IMR-90 (cell line): Measurements from ENCODE around the gene DGLUCY. TPM values are rescaled to one million over a fixed set of nuclear protein-coding genes. Genes with fewer than 3 reads are reported as not detected.

Experiments
- ATAC-seq: fragments of 200-7000 bp; cut with Tn5 transposase; 2 replicates; pipeline ENCODE4 v1.9.1; 2020; ENCODE audit warnings: low read depth, mild to moderate bottlenecking, moderate library complexity
- BruUV-seq: library from RNA; stranded (reverse); fragments of 400-500 nt; replicated peaks from 2 replicates; lab custom pipeline; 2021; lab: Mats Ljungman, UMichigan
- CTCF ChIA-PET: fragments of 300-600 bp; formaldehyde crosslinking; extraction: SDS; loops from one replicate; lab custom pipeline; 2021; ENCODE audit warnings: antibody characterized with exemption; lab: Yijun Ruan, JAX
- POLR2A ChIA-PET: fragments of 300-600 bp; sonication (Branson Sonifier 250); formaldehyde crosslinking; loops from one replicate; lab custom pipeline; 2022; ENCODE audit warnings: antibody characterized with exemption; ENCODE audit not compliant: unreplicated experiment; lab: Charles Lee
- DNase-seq: peaks from one replicate; pipeline ENCODE4 v3.0.0; 2013
- H2AFZ ChIP-seq: replicated peaks from 2 replicates; pipeline ENCODE3; 2013; ENCODE audit warnings: low read length, mild to moderate bottlenecking; ENCODE audit not compliant: poor library complexity
- H2AK5ac ChIP-seq: 2 replicates; pipeline ENCODE4 v1.6.1; 2013; ENCODE audit warnings: low read depth, low read length, inconsistent platforms
- H2AK9ac ChIP-seq: replicated peaks from 2 replicates; pipeline ENCODE3; 2013; ENCODE audit warnings: mild to moderate bottlenecking, low read depth, low read length, moderate library complexity; ENCODE audit not compliant: poor library complexity
- H2BK120ac ChIP-seq: 2 replicates; pipeline ENCODE4 v1.6.1; 2013; ENCODE audit warnings: low read depth, low read length, inconsistent platforms
- H2BK15ac ChIP-seq: 3 replicates; pipeline ENCODE4 v1.6.1; 2013; ENCODE audit warnings: low read depth, low read length, inconsistent platforms
- H2BK20ac ChIP-seq: 2 replicates; pipeline ENCODE4 v1.6.1; 2013; ENCODE audit warnings: low read depth, mild to moderate bottlenecking, inconsistent platforms, low read length, moderate library complexity
- H2BK5ac ChIP-seq: 2 replicates; pipeline ENCODE4 v1.6.1; 2013; ENCODE audit warnings: mild to moderate bottlenecking, low read depth, low read length, inconsistent platforms; ENCODE audit not compliant: poor library complexity, severe bottlenecking
- H3K14ac ChIP-seq: replicated peaks from 2 replicates; pipeline ENCODE4 v1.6.1; 2013; ENCODE audit warnings: low read depth, low read length, inconsistent platforms
- H3K18ac ChIP-seq: 2 replicates; pipeline ENCODE4 v1.6.1; 2013; ENCODE audit warnings: low read depth, low read length, control low read depth
- H3K23ac ChIP-seq: 2 replicates; pipeline ENCODE4 v1.6.1; 2013; ENCODE audit warnings: low read depth, low read length, inconsistent platforms
- H3K27ac ChIP-seq: 2 replicates; pipeline ENCODE4 v1.5.1; 2013; ENCODE audit warnings: mild to moderate bottlenecking, control low read depth, low read length; ENCODE audit not compliant: insufficient read depth
- H3K27me3 ChIP-seq: 2 replicates; pipeline ENCODE4 v1.6.1; 2013; ENCODE audit warnings: low read length; ENCODE audit not compliant: control insufficient read depth, insufficient read depth
- H3K36me3 ChIP-seq: 2 replicates; pipeline ENCODE4 v1.6.1; 2013; ENCODE audit warnings: low read length, mixed read lengths; ENCODE audit not compliant: control insufficient read depth, insufficient read depth
- H3K4ac ChIP-seq: 2 replicates; pipeline ENCODE4 v1.6.1; 2013; ENCODE audit warnings: low read depth, low read length, inconsistent platforms
- H3K4me1 ChIP-seq: 2 replicates; pipeline ENCODE4 v1.6.1; 2013; ENCODE audit warnings: low read length, mixed read lengths; ENCODE audit not compliant: control insufficient read depth, insufficient read depth
- H3K4me2 ChIP-seq: 2 replicates; pipeline ENCODE4 v1.6.1; 2013; ENCODE audit warnings: low read depth, mild to moderate bottlenecking, control low read depth, low read length, moderate library complexity
- H3K4me3 ChIP-seq: 2 replicates; pipeline ENCODE4 v1.5.1; 2013; ENCODE audit warnings: low read depth, mild to moderate bottlenecking, control low read depth, low read length, moderate library complexity; ENCODE audit not compliant: insufficient read depth
- H3K56ac ChIP-seq: 2 replicates; pipeline ENCODE4 v1.6.1; 2013; ENCODE audit warnings: low read length, inconsistent platforms; ENCODE audit not compliant: insufficient read depth; ENCODE audit errors: extremely low read depth
- H3K79me1 ChIP-seq, 2 experiments: 2 replicates each; pipeline ENCODE4 v1.6.1; 2013; ENCODE audit warnings: low read length in 2 of 2, inconsistent platforms in 1 of 2, low read depth in 1 of 2
- H3K9ac ChIP-seq: 2 replicates; pipeline ENCODE4 v1.6.1; 2013; ENCODE audit warnings: low read depth, low read length, control low read depth
- H3K9me1 ChIP-seq: 2 replicates; pipeline ENCODE4 v1.6.1; 2013; ENCODE audit warnings: low read length, inconsistent platforms; ENCODE audit not compliant: insufficient read depth
- H3K9me3 ChIP-seq: 2 replicates; pipeline ENCODE4 v1.6.1; 2013; ENCODE audit warnings: low read length; ENCODE audit not compliant: control insufficient read depth, insufficient read depth
- H4K20me1 ChIP-seq: 2 replicates; pipeline ENCODE4 v1.6.1; 2013; ENCODE audit warnings: low read length, inconsistent platforms; ENCODE audit not compliant: insufficient read depth
- H4K5ac ChIP-seq: 2 replicates; pipeline ENCODE4 v1.6.1; 2013; ENCODE audit warnings: mild to moderate bottlenecking, low read depth, low read length, control low read depth
- H4K8ac ChIP-seq, 2 experiments: 2 replicates each; pipeline ENCODE4 v1.6.1; 2013; ENCODE audit warnings: low read depth in 2 of 2, low read length in 2 of 2, control low read depth in 1 of 2, inconsistent platforms in 1 of 2
- H4K91ac ChIP-seq: 2 replicates; pipeline ENCODE4 v1.6.1; 2013; ENCODE audit warnings: low read depth, low read length, inconsistent platforms; ENCODE audit not compliant: insufficient read depth
- CEBPB ChIP-seq: IDR thresholded peaks from 2 replicates; pipeline ENCODE4 v1.6.1; 2012; ENCODE audit warnings: low read depth, low read length, improper control_type of control experiment
- CHD1 ChIP-seq: IDR thresholded peaks from 2 replicates; pipeline ENCODE4 v1.6.1; 2012; ENCODE audit warnings: low read depth, low read length, improper control_type of control experiment
- ELK1 ChIP-seq: fragments of 150-350 bp; IDR thresholded peaks from 2 replicates; pipeline ENCODE4 v1.6.1; 2016; ENCODE audit warnings: low read depth, mild to moderate bottlenecking, low read length, moderate library complexity, borderline replicate concordance
- FOS ChIP-seq: fragments of 150-350 bp; IDR thresholded peaks from 2 replicates; pipeline ENCODE4 v1.6.1; 2016; ENCODE audit warnings: low read depth, low read length
- MAZ ChIP-seq: IDR thresholded peaks from 2 replicates; pipeline ENCODE4 v1.6.1; 2012; ENCODE audit warnings: low read depth, mild to moderate bottlenecking, low read length, improper control_type of control experiment, moderate library complexity, borderline replicate concordance
- MXI1 ChIP-seq: IDR thresholded peaks from 2 replicates; pipeline ENCODE4 v1.6.1; 2012; ENCODE audit warnings: low read depth, mild to moderate bottlenecking, low read length, moderate library complexity, borderline replicate concordance
- NFE2L2 ChIP-seq: fragments of 150-350 bp; IDR thresholded peaks from 2 replicates; pipeline ENCODE4 v1.6.1; 2016; ENCODE audit warnings: low read depth, mild to moderate bottlenecking, low read length
- POLR2A ChIP-seq: IDR thresholded peaks from 2 replicates; pipeline ENCODE4 v1.6.1; 2012; ENCODE audit warnings: mild to moderate bottlenecking, low read depth, low read length
- RAD21 ChIP-seq: IDR thresholded peaks from 2 replicates; pipeline ENCODE4 v1.6.1; 2012; ENCODE audit warnings: low read length, improper control_type of control experiment
- RCOR1 ChIP-seq: IDR thresholded peaks from 2 replicates; pipeline ENCODE4 v1.6.1; 2012; ENCODE audit warnings: mild to moderate bottlenecking, low read length, improper control_type of control experiment; ENCODE audit not compliant: insufficient replicate concordance
- RFX5 ChIP-seq: IDR thresholded peaks from 2 replicates; pipeline ENCODE4 v1.8.0; 2012; ENCODE audit warnings: low read depth, mild to moderate bottlenecking, low read length, moderate library complexity
- SMC3 ChIP-seq: fragments of 150-350 bp; IDR thresholded peaks from 2 replicates; pipeline ENCODE4 v1.6.1; 2016; ENCODE audit warnings: low read depth, mild to moderate bottlenecking, antibody characterized with exemption, low read length, moderate library complexity
- USF2 ChIP-seq: fragments of 150-350 bp; IDR thresholded peaks from 2 replicates; pipeline ENCODE4 v1.6.1; 2017; ENCODE audit warnings: mild to moderate bottlenecking, antibody characterized with exemption, low read length, low read depth
- WGBS, 2 experiments: methylation state at CpG; one replicate each; pipeline versions ENCODE4 v1.1.5 to v1.1.7; 2013; ENCODE audit warnings: missing lambda C conversion rate in 2 of 2; ENCODE audit not compliant: insufficient read length in 1 of 2; ENCODE audit errors: extremely low coverage in 2 of 2; 5-methylcytosine and 5-hydroxymethylcytosine counted together
- dilution Hi-C: fragments of 300-500 bp; cut with HindIII; formaldehyde crosslinking; loops from one replicate; pipeline ENCODE4 v1.14.3; 2018; ENCODE audit warnings: low sequenced_read_pairs; ENCODE audit not compliant: unreplicated experiment
- in situ Hi-C: fragments of 300-500 bp; cut with MboI; formaldehyde crosslinking; loops from 3 replicates; pipeline ENCODE4 v1.14.3; 2019; ENCODE audit warnings: low sequenced_read_pairs, inconsistent platforms, mixed read lengths
- intact Hi-C: fragments of 100-400 bp; cut with micrococcal nuclease; formaldehyde crosslinking; loops from 2 replicates; pipeline ENCODE4 v1.10.0; 2022
- polyA plus RNA-seq, 3 experiments: library from polyadenylated mRNA; depleted of rRNA; stranded (reverse); fragments of >200 nt; gene quantifications; 2 replicates each; pipeline ENCODE4 v1.2.3, GENCODE V29; 2012; ENCODE audit warnings: low replicate concordance in 1 of 3
- total RNA-seq: library from RNA; depleted of rRNA; stranded (reverse); fragments of >200 nt; gene quantifications from 2 replicates; pipeline ENCODE4 v1.2.3, GENCODE V29; 2012

Gene DGLUCY
- total and polyA plus RNA-seq, 2 of the 4 experiments (the other 2 are of a cell fraction): 8.5 to 13.3 TPM

- CTCF ChIA-PET: no interaction called here
- Histone ChIP-seq H3K4ac (no peak overlapping the region), H2AFZ (no peak overlapping the region), H3K9me3 (no peaks in the 10 kb centered on the region), H2BK5ac (no peak overlapping the region), H3K23ac (no peak overlapping the region), H3K4me1 (no peaks in the 10 kb centered on the region), H3K27ac (no peak overlapping the region), H3K79me1 (no peaks in the 10 kb centered on the region), H2BK120ac (no peak overlapping the region), H4K20me1 (no peaks in the 10 kb centered on the region), H2BK15ac (no peak overlapping the region), H3K18ac (no peak overlapping the region), H3K9ac (no peak overlapping the region), H3K4me3 (no peak overlapping the region), H2AK9ac (no peak overlapping the region), H3K27me3 (no peaks in the 10 kb centered on the region), H3K56ac (no peak overlapping the region), H2AK5ac (no peak overlapping the region), H2BK20ac (no peak overlapping the region), H3K9me1 (no peaks in the 10 kb centered on the region; the same call in 1 of the 2 replicates), H4K91ac (no peak overlapping the region), H3K36me3 (peaks cover 11% of the 10 kb centered on the region; the same call in 1 of the 2 replicates), H4K5ac (no peak overlapping the region), H4K8ac (no peak overlapping the region), H3K4me2 (no peak overlapping the region), H3K14ac (no peak overlapping the region)
- in situ Hi-C loops (no loop called here), dilution Hi-C loops (no loop called here), intact Hi-C loops (no loop called here)
- DNase-seq (no peak), ATAC-seq (no peak)
- no TSS peak for BruUV-seq
- POLR2A ChIA-PET: no interaction called here
- 95% methylated on average over 4 of the region's 13 CpGs; no CpG with 5 or more reads in 1 of the 2 experiments for WGBS, 2 experiments
- TF ChIP-seq MXI1: no peak
- TF ChIP-seq NFE2L2: no peak
- no peak for TF ChIP-seq RAD21
- TF ChIP-seq ELK1: no peak
- no peak for TF ChIP-seq MAZ
- no peak for TF ChIP-seq RCOR1
- no peak for TF ChIP-seq CEBPB
- TF ChIP-seq SMC3: no peak
- no peak for TF ChIP-seq CHD1
- TF ChIP-seq RFX5: no peak
- TF ChIP-seq USF2: no peak
- no peak for TF ChIP-seq FOS
- TF ChIP-seq POLR2A: no peak
Observed at GRCh38 chr14:91216731-91217226, 102.9 kb downstream of the DGLUCY start.
